ENCODE measurements around the gene DHX57. TPM values are rescaled to one million over a fixed set of nuclear protein-coding genes. Genes with fewer than 3 reads are reported as not detected.

The DHX57 gene
- total RNA-seq, 1 experiment from 2014 or later: 27.5 TPM

GRCh38 chr2:38775921-38776225 lies 99.9 kb downstream of the DHX57 start:
- Histone ChIP-seq H2BK15ac (ENCODE audit: low read depth, low read length) (no peak overlapping the region), H3K14ac (ENCODE audit: insufficient read depth, low read length) (no peak overlapping the region), H2BK12ac (ENCODE audit: insufficient read length, low read depth, low read length) (no peak overlapping the region), H3K27me3 (ENCODE audit: insufficient read depth, low read length) (no peaks in the 10 kb centered on the region), H3K23ac (ENCODE audit: insufficient read length, low read depth, low read length) (no peak overlapping the region), H2BK5ac (ENCODE audit: insufficient read length, low read length) (no peak overlapping the region), H3T11ph (ENCODE audit: low read length) (no peak overlapping the region), H3K4ac (ENCODE audit: low read depth, low read length) (no peak overlapping the region), H2BK20ac (ENCODE audit: low read depth, low read length, poor library complexity, severe bottlenecking) (no peak overlapping the region), H4K20me1 (ENCODE audit: control insufficient read depth, insufficient read depth, insufficient read length) (no peaks in the 10 kb centered on the region), H3K79me1 (ENCODE audit: insufficient read depth, low read depth, low read length, poor library complexity, severe bottlenecking) (no peaks in the 10 kb centered on the region), H2BK120ac (ENCODE audit: low read depth, low read length, poor library complexity, severe bottlenecking) (no peak overlapping the region), H4K8ac (replicated peaks; ENCODE audit: insufficient read length, low read depth, low read length) (no peak overlapping the region), H3K4me2 (ENCODE audit: insufficient read depth, insufficient read length, low read length) (no peak overlapping the region), H4K5ac (ENCODE audit: insufficient read length, low read depth, low read length) (no peak overlapping the region), H2AK5ac (ENCODE audit: insufficient read length, low read length) (no peak overlapping the region), H3K9ac (ENCODE audit: extremely low read depth, insufficient read length, low read length) (no peak overlapping the region), H3K27ac (ENCODE audit: insufficient read length, low read depth, low read length) (no peak overlapping the region), H3K18ac (ENCODE audit: insufficient read length, low read depth, low read length) (no peak overlapping the region), H3K9me3 (ENCODE audit: control insufficient read depth, low read depth, low read length) (no peaks in the 10 kb centered on the region), H4K91ac (ENCODE audit: insufficient read length, low read depth, low read length) (no peak overlapping the region), H3K56ac (ENCODE audit: insufficient read length, low read depth, low read length) (no peak overlapping the region), H3K4me1 (ENCODE audit: insufficient read depth, low read length) (no peaks in the 10 kb centered on the region), H3K79me2 (ENCODE audit: insufficient read depth, low read length) (no peaks in the 10 kb centered on the region), H3K23me2 (ENCODE audit: insufficient read length, low read depth, low read length, poor library complexity, severe bottlenecking) (no peaks in the 10 kb centered on the region), H2AFZ (ENCODE audit: low read length) (no peak overlapping the region)
- DNase-seq: no peak
- H3K36me3 Mint-ChIP-seq (ENCODE audit: insufficient read depth in 1 of 3, low read depth in 3 of 3): peaks cover 0 to 6% (median 2%) of the 10 kb centered on the region in 3 experiments; a peak in 4 of 7 replicates
- H3K9me3 Mint-ChIP-seq: no peaks in the 10 kb centered on the region; a peak in 1 of 5 replicates
- peaks cover 3 to 10% of the 10 kb centered on the region in 2 experiments; a peak in 3 of 4 replicates for H3K4me1 Mint-ChIP-seq
- no peak overlapping the region for H3K27ac Mint-ChIP-seq
- H3K27me3 Mint-ChIP-seq (ENCODE audit: low read depth): peaks cover 14% of the 10 kb centered on the region
- no CpG with 5 or more reads among the region's 7 CpGs for WGBS (ENCODE audit: extremely low coverage, insufficient read length, low lambda C conversion rate)
- TF ChIP-seq, protein P1, sequence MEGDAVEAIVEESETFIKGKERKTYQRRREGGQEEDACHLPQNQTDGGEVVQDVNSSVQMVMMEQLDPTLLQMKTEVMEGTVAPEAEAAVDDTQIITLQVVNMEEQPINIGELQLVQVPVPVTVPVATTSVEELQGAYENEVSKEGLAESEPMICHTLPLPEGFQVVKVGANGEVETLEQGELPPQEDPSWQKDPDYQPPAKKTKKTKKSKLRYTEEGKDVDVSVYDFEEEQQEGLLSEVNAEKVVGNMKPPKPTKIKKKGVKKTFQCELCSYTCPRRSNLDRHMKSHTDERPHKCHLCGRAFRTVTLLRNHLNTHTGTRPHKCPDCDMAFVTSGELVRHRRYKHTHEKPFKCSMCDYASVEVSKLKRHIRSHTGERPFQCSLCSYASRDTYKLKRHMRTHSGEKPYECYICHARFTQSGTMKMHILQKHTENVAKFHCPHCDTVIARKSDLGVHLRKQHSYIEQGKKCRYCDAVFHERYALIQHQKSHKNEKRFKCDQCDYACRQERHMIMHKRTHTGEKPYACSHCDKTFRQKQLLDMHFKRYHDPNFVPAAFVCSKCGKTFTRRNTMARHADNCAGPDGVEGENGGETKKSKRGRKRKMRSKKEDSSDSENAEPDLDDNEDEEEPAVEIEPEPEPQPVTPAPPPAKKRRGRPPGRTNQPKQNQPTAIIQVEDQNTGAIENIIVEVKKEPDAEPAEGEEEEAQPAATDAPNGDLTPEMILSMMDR (conservative IDR thresholded peaks at IDR 0.05): no peak
- H3K4me3 Mint-ChIP-seq: no peak overlapping the region

Data from H9 (cell line).